Duodenal mucosa (tissue), 2 donors: ENCODE measurements around the gene PRR23E.

Experiments used
- H3K27ac ChIP-seq: one replicate; pipeline ENCODE4 v1.7.0; 2013; ENCODE audit warnings: low read depth, low read length
- H3K27me3 ChIP-seq, 2 donors: one replicate each; pipeline ENCODE4 v1.7.0; 2013; ENCODE audit warnings: low read length in 2 of 2, control low read depth in 1 of 2; ENCODE audit not compliant: insufficient read depth in 2 of 2, control insufficient read depth in 1 of 2
- H3K36me3 ChIP-seq, 2 donors: one replicate each; pipeline ENCODE4 v1.7.0; 2013; ENCODE audit warnings: low read length in 2 of 2, control low read depth in 1 of 2; ENCODE audit not compliant: insufficient read depth in 2 of 2, control insufficient read depth in 1 of 2
- H3K4me1 ChIP-seq, 2 donors: one replicate each; pipeline ENCODE4 v1.7.0; 2013; ENCODE audit warnings: low read length in 2 of 2, control low read depth in 1 of 2; ENCODE audit not compliant: insufficient read depth in 2 of 2, control insufficient read depth in 1 of 2
- H3K4me3 ChIP-seq, 2 donors: one replicate each; pipeline ENCODE4 v1.7.0; 2013; ENCODE audit warnings: low read length in 2 of 2, low read depth in 1 of 2
- H3K9ac ChIP-seq, 2 donors: one replicate each; pipeline ENCODE4 v1.7.0; 2013; ENCODE audit warnings: low read length in 2 of 2, low read depth in 1 of 2
- H3K9me3 ChIP-seq, 2 donors: one replicate each; pipeline ENCODE4 v1.7.0; 2013; ENCODE audit warnings: low read length in 2 of 2, control low read depth in 1 of 2; ENCODE audit not compliant: control insufficient read depth in 1 of 2

PRR23E gene

DNA sequence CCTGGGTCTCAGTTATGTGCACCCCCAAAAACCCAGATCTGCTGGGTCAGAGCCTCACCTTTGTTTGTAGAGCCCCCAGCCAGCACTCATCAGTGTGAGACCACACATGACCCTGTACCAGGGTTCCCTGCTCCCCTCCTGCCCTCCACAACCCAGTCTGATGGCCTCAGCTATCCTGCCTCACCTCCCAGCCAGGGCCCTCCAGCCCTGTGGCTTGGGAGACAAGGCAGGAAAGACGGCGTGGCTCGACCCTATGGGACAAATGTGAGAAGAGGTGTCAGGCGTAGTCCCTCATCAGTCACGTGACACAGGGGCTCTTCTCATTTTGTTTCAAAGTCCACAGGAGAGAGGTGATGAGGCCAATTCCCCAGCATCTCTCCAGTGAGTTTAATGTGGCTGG is 28.3 kb upstream of the PRR23E start:
- Histone ChIP-seq H3K9ac (no peak overlapping the region), H3K27me3 (peaks cover 4 to 11% of the 10 kb centered on the region in 2 donors), H3K4me3 (no peak overlapping the region), H3K9me3 (no peaks in the 10 kb centered on the region), H3K27ac (no peak overlapping the region), H3K36me3 (no peaks in the 10 kb centered on the region), H3K4me1 (no peaks in the 10 kb centered on the region)

DNA sequence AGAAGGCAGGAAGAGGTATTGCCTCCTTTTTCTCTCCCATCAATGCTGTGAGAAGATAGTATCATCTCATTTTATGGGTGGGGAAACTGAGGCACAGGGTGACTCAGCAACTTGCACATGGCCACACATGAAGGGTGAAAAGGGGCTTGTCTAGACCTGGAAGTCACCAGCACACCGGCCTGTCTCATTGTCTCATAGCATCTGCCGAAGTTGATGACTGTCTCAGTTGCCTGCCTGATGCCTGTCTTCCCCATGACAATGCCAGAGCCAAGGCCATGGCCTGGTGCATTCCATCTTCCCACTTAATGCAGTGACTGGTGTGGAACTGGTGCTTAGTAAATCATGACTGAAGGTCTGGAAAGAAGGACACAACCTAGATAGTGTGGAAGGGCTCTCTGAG is 27.9 kb upstream of the PRR23E start:
- no peak overlapping the region for H3K27ac ChIP-seq
- no peak overlapping the region for H3K9ac ChIP-seq
- H3K9me3 ChIP-seq, result no peaks in the 10 kb centered on the region
- no peaks in the 10 kb centered on the region for H3K36me3 ChIP-seq
- no peaks in the 10 kb centered on the region for H3K4me1 ChIP-seq
- H3K4me3 ChIP-seq, result no peak overlapping the region
- H3K27me3 ChIP-seq, result peaks cover 4 to 11% of the 10 kb centered on the region in 2 donors

DNA sequence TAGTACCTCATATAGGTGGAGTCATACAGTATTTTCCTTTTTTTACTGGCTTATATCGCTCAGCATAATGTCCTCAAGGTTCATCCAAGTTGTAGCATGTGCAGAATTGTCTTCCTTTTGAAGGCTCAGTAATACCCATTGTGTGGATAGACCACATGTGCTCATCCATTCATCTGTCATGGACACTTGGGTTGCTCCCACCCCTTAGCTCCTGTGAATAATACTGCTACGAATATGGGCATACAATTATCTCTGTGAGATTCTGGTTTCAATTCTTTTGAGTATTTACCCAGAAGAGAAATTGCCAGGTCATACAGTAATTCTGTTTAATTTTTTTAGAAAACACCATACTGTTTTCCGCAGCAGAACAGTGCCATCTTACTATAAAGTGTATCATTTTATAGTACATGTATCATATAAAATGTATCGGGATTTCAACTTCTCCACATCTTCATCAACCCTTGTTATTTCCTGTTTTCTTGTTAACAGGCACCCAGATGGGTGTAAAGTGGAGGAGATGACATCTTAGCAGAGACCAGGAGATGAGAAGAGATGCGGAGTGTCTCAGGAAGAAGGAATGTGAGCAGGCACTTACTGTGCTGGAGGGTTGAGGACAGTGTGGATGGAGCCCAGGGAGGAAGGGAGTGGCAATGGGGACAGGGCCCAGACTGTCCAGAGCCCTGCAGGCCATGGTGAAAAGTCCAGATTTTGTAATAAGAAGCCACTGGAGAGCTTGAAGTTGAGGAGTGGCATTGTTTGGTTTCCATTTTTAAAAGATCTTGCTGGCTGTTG is 27.0 kb upstream of the PRR23E start:
- Histone ChIP-seq H3K27ac (no peak overlapping the region), H3K9me3 (no peaks in the 10 kb centered on the region), H3K36me3 (no peaks in the 10 kb centered on the region), H3K4me3 (no peak overlapping the region), H3K4me1 (no peaks in the 10 kb centered on the region), H3K27me3 (peaks cover 3 to 17% of the 10 kb centered on the region in 2 donors), H3K9ac (no peak overlapping the region)

DNA sequence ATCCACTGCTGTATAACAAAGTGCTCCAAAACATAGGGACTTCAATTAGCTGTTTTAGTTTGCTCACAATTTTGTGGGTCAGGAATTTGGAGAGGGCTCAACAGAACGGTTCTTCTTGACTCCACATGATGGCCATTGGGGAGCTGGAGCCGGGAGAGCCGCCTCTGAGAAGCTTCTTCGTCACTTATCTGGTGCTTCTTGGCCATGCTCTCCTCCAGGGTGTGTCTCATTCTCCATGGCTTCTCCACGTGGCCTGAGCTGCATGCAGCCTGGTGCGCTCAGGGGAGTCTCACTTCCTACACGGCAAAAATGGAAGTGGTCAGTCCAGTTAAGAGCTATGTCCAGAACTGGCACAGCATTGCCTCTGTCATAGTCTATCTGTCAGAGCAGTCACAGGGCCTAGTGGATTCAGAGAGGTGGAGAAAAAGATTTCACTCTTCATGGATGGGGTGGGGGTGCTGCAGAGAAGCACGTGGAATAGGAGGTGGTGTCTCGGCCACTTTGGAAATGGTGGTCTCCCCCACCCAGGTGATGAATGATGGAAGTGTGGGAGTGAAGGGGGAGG is 26.3 kb upstream of the PRR23E start:
- Histone ChIP-seq H3K9me3 (no peaks in the 10 kb centered on the region), H3K4me1 (no peaks in the 10 kb centered on the region), H3K4me3 (no peak overlapping the region), H3K27me3 (peaks cover 0 to 17% of the 10 kb centered on the region in 2 donors), H3K27ac (no peak overlapping the region), H3K36me3 (no peaks in the 10 kb centered on the region), H3K9ac (no peak overlapping the region)

DNA sequence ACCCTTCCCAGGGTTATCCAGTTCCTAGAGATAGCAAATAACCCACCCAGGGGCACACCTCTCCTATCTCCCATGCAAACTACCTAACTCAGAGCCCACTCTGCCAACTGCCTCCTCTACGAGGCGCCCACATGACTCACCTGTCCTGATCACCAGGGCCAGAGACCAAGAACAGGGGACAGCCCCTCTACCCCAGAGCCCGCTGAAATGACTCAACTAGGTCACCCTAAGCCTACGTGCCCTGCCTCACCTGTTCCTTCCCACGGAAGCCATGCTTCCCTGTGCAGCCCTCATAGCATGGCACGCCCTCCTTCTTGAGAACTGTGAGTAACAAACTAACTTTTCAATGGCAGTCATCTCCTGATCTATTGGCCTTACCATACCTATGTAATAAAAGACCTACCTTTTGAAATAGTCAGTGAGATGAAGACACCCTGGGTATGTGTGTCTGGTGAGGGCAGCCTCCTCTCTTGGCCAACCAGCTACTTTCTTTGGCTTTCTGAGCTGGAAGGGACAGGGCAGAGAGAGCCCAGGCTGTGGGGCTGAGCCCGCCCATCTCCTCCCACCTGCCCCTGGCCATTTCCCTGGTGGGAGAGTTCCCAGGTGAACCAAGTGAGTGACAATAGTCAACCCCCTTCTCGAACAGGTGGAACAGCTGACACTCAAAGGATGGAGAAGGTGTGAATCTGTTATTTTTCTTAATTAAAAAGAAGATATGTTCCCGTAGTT is 25.5 kb upstream of the PRR23E start:
- Histone ChIP-seq H3K27ac (no peak overlapping the region), H3K9ac (no peak overlapping the region), H3K4me3 (no peak overlapping the region), H3K27me3 (peaks cover 2 to 17% of the 10 kb centered on the region in 2 donors), H3K4me1 (no peaks in the 10 kb centered on the region), H3K36me3 (no peaks in the 10 kb centered on the region), H3K9me3 (no peaks in the 10 kb centered on the region)

DNA sequence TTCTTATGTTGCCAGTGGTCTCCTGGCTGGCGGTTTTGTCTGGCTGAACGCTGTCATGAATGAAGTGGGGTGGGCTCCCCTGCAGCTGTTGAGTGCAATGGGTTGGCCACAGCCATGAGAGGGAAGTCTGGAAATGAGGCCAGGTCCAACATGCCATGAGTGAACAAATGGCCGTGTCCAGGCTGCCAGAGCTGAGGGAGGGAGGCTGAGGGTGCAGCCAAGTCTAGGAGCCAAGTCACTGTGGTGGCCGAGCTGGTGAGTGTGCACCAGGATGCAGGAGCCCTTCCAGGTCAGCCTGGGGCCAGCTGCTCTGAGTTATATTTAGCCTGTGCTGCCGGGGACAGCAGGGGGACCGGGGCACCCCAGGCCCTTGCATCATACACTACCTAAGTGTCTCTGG is 24.7 kb upstream of the PRR23E start:
- H3K4me3 ChIP-seq, result no peak overlapping the region
- H3K9ac ChIP-seq, result no peak overlapping the region
- no peaks in the 10 kb centered on the region for H3K4me1 ChIP-seq
- peaks cover 6 to 12% of the 10 kb centered on the region in 2 donors for H3K27me3 ChIP-seq
- H3K27ac ChIP-seq, result no peak overlapping the region
- H3K9me3 ChIP-seq, result no peaks in the 10 kb centered on the region
- no peaks in the 10 kb centered on the region for H3K36me3 ChIP-seq

DNA sequence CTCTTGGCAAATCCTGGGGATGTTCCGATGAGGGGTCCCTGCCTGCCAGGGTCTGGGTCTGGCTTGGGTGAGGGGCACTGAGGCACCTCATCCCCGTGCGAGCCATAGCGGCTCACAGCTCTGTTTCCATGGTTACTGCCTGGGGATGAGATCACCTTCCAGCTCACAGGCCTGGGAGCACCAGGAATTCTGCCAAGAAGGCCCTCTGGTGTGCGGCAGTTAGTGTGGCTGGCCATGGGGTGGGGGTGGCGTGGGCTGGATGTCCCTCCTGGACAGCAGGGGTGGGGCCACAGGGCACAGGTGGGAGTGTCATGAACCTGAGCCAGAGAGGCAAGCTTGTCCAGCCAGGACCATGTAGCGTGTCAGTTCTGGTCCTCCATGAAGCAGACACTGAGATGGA is 22.1 kb upstream of the PRR23E start:
- Histone ChIP-seq H3K27ac (no peak overlapping the region), H3K4me3 (no peak overlapping the region), H3K4me1 (no peaks in the 10 kb centered on the region), H3K27me3 (peaks cover 6 to 17% of the 10 kb centered on the region in 2 donors), H3K36me3 (no peaks in the 10 kb centered on the region), H3K9me3 (no peaks in the 10 kb centered on the region), H3K9ac (no peak overlapping the region)

DNA sequence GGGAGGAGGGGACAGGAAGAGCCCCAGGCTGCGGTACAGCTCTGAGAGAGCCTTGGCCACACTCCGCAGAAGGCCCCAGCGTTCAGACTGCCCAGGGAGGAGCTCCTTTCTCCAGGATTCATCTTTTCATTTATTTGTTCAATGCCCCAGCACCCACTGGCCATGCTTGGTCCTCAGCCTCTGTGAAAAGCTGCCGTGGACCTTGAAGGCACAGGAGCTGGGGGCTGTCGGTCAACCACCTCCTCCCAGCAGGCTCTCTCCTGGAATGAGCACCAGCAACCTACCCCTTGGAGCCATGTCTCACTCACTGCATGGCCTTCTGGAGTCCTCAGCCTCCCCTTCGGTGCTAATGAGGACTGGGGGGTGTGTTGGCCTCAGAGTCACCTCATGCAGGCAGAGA is 21.6 kb upstream of the PRR23E start:
- H3K27me3 ChIP-seq, result peaks cover 6 to 17% of the 10 kb centered on the region in 2 donors
- H3K9me3 ChIP-seq, result no peaks in the 10 kb centered on the region
- no peak overlapping the region for H3K27ac ChIP-seq
- no peak overlapping the region for H3K4me3 ChIP-seq
- no peaks in the 10 kb centered on the region for H3K36me3 ChIP-seq
- H3K4me1 ChIP-seq, result no peaks in the 10 kb centered on the region
- H3K9ac ChIP-seq, result no peak overlapping the region

DNA sequence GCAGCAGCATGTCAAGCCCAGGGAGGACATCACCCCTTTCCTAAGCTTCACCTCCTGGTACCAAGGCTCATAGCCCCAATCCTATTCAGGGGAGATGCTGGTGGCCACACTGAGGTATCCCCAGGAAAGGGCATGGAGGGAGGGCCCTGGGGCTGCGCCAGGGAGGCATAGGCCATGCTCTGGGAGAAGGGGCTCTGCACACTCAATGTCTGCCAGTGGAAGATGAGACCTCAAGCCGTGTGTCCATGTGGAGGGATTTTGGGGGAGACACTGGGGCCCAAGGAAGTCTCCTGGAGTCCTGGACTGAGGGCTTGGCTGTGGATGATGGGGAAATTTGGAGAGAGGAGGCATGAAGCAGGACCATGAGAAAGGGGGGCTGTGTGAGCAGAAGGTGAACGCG is 21.2 kb upstream of the PRR23E start:
- Histone ChIP-seq H3K4me1 (no peaks in the 10 kb centered on the region), H3K27ac (no peak overlapping the region), H3K4me3 (no peak overlapping the region), H3K9ac (no peak overlapping the region), H3K36me3 (no peaks in the 10 kb centered on the region), H3K27me3 (peaks cover 6 to 17% of the 10 kb centered on the region in 2 donors), H3K9me3 (no peaks in the 10 kb centered on the region)

DNA sequence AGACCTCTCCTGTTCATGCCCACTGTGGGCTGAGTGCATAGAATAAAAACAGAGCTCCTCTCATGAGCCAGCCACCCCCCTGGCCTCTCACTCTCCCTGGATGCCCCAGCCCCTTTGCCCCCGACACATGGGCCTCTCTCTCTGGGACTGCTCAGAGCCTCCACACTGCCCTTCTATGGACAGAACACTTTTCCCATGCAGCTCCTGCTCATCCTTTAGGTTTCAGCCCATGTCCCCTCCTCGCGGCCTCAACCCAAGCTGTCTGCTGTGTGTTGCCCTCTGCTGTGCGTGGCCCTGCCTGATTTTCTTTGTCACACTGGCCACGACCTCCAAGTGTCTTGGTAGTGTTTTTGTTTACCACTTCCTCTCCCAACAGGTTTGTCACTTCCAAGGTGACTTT is 20.7 kb upstream of the PRR23E start:
- Histone ChIP-seq H3K9me3 (no peaks in the 10 kb centered on the region), H3K27me3 (peaks cover 6 to 15% of the 10 kb centered on the region in 2 donors), H3K36me3 (no peaks in the 10 kb centered on the region), H3K4me1 (no peaks in the 10 kb centered on the region), H3K9ac (no peak overlapping the region), H3K4me3 (no peak overlapping the region), H3K27ac (no peak overlapping the region)
